ENCODE measurements around the gene TLR4. TPM values are rescaled to one million over a fixed set of nuclear protein-coding genes. Genes with fewer than 3 reads are reported as not detected.

TLR4 gene
- total and polyA plus RNA-seq, 8 donors = 0.29 to 24.8 (median 3.1) TPM

GRCh38 chr9:117722108-117722761 lies 18.0 kb downstream of the TLR4 start:
- WGBS, 5 donors = 74 to 80% (median 78%) methylated on average over 6 of the region's 6 CpGs
- DNase-seq = no peak
- Histone ChIP-seq H3K9me3 (no peaks in the 10 kb centered on the region), H3K4me3 (no peak overlapping the region), H3K27me3 (no peaks in the 10 kb centered on the region), H3K4me1 (no peaks in the 10 kb centered on the region), H3K27ac (peak overlapping the region in 1 of 5 donors; percentile 5), H3K36me3 (no peaks in the 10 kb centered on the region)
- intact Hi-C loops (cut with DNase I; ENCODE audit: low total_unique reads) = no loop called here
- TF ChIP-seq POLR2A (IDR thresholded peaks at IDR 0.05) (no peak), POLR2AphosphoS5 (IDR thresholded peaks at IDR 0.05) (no peak), EP300 (IDR thresholded peaks at IDR 0.05) (no peak), CTCF (IDR thresholded peaks at IDR 0.05) (no peak)

- Histone ChIP-seq H3K36me3 (no peaks in the 10 kb centered on the region), H3K27me3 (no peaks in the 10 kb centered on the region), H3K27ac (peak overlapping the region in 2 of 5 donors; percentile 52 to 66), H3K4me1 (no peaks in the 10 kb centered on the region), H3K9me3 (no peaks in the 10 kb centered on the region), H3K4me3 (no peak overlapping the region)
- WGBS, 5 donors = 52 to 63% (median 60%) methylated on average over 3 of the region's 3 CpGs
- intact Hi-C loops (cut with DNase I; ENCODE audit: low total_unique reads) = no loop called here
- TF ChIP-seq CTCF (IDR thresholded peaks at IDR 0.05) (no peak), EP300 (IDR thresholded peaks at IDR 0.05) (no peak), POLR2A (IDR thresholded peaks at IDR 0.05) (no peak), POLR2AphosphoS5 (IDR thresholded peaks at IDR 0.05) (no peak)
- no peak for DNase-seq
Measured at GRCh38 chr9:117723986-117724625, 19.9 kb downstream of the TLR4 start.

GRCh38 chr9:117725426-117725887 lies 21.3 kb downstream of the TLR4 start:
- peak overlapping the region in 2 of 5 donors; percentile 65 to 66 for H3K27ac ChIP-seq
- H3K27me3 ChIP-seq = no peaks in the 10 kb centered on the region
- no peaks in the 10 kb centered on the region for H3K36me3 ChIP-seq
- 34 to 72% (median 53%) methylated on average over 2 of the region's 2 CpGs for WGBS, 5 donors
- H3K4me1 ChIP-seq = no peaks in the 10 kb centered on the region
- no peak overlapping the region for H3K4me3 ChIP-seq
- DNase-seq = no peak
- TF ChIP-seq POLR2A (IDR thresholded peaks at IDR 0.05) = no peak
- TF ChIP-seq CTCF (IDR thresholded peaks at IDR 0.05) = no peak
- TF ChIP-seq POLR2AphosphoS5 (IDR thresholded peaks at IDR 0.05) = peak in 2 of 3 donors; percentile 19 to 40
- intact Hi-C loops (cut with DNase I; ENCODE audit: low total_unique reads) = no loop called here
- no peaks in the 10 kb centered on the region for H3K9me3 ChIP-seq

DNA sequence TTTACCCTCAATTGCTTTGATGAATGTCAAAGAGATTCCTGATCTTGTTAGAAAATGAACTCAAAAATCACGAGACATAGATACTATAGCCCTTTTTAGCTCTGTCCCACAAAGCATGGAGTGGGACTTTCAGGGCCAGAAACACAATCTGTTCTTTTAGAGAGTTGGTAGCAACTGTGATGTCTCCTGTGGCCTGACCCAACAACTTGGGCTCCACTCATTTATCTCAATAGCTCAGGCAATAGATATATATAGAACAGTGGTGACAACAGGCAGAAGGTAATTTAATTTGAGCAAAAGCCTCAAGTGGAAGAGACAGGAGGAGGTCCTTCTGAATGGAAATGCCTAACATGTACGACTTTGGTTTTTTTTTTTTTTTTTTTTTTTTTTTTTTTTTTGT lies 25.2 kb downstream of the TLR4 start:
- intact Hi-C loops (cut with DNase I; ENCODE audit: low total_unique reads) = no loop called here
- DNase-seq = no peak
- H3K27ac ChIP-seq = no peak overlapping the region
- no peak overlapping the region for H3K4me3 ChIP-seq
- no peaks in the 10 kb centered on the region for H3K4me1 ChIP-seq
- 82 to 92% (median 85%) methylated on average over 2 of the region's 2 CpGs for WGBS, 5 donors
- H3K36me3 ChIP-seq = no peaks in the 10 kb centered on the region
- no peaks in the 10 kb centered on the region for H3K27me3 ChIP-seq
- no peaks in the 10 kb centered on the region for H3K9me3 ChIP-seq
- TF ChIP-seq EP300 (IDR thresholded peaks at IDR 0.05) (no peak), CTCF (IDR thresholded peaks at IDR 0.05) (no peak), POLR2A (IDR thresholded peaks at IDR 0.05) (no peak), POLR2AphosphoS5 (IDR thresholded peaks at IDR 0.05) (no peak)

All from stomach (tissue), 9 donors.